OCI-LY7 (cell line): ENCODE results near the gene COPS3. TPM values are rescaled to one million over a fixed set of nuclear protein-coding genes. Genes with fewer than 3 reads are reported as not detected.

Experiments
- BruUV-seq: library from RNA; stranded (reverse); fragments of 400-500 nt; replicated peaks from 2 replicates; lab custom pipeline; 2021; lab: Mats Ljungman, UMichigan
- CTCF ChIA-PET: fragments of 300-600 bp; sonication (Branson Sonifier 250); formaldehyde crosslinking; loops from one replicate; lab custom pipeline; 2022; ENCODE audit warnings: antibody characterized with exemption; ENCODE audit not compliant: unreplicated experiment; lab: Charles Lee
- POLR2A ChIA-PET: fragments of 300-600 bp; sonication (Branson Sonifier 250); formaldehyde crosslinking; loops from one replicate; lab custom pipeline; 2022; ENCODE audit warnings: antibody characterized with exemption; lab: Charles Lee
- DNase-seq: peaks from one replicate; pipeline ENCODE4 v3.0.0-alpha.2; 2015; ENCODE audit warnings: low spot score
- H2AFZ ChIP-seq: fragments of 200-600 bp; sonication (generic), shearing (Covaris generic); 2 replicates; pipeline ENCODE4 v1.6.1; 2014; ENCODE audit warnings: mild to moderate bottlenecking, antibody characterized with exemption, low read length, moderate library complexity
- H3K27ac ChIP-seq: fragments of 200-600 bp; sonication (generic); 2 replicates; pipeline ENCODE4 v1.5.1; 2014; ENCODE audit warnings: mixed run types, low read depth, mild to moderate bottlenecking, moderate library complexity, low read length, inconsistent platforms; ENCODE audit not compliant: poor library complexity, severe bottlenecking
- H3K36me3 ChIP-seq: fragments of 200-600 bp; sonication (generic); 2 replicates; pipeline ENCODE4 v1.6.1; 2014; ENCODE audit warnings: mild to moderate bottlenecking, antibody characterized with exemption, low read length, moderate library complexity, mixed read lengths; ENCODE audit not compliant: insufficient read depth
- H3K4me1 ChIP-seq: fragments of 200-600 bp; sonication (generic); 2 replicates; pipeline ENCODE4 v1.5.1; 2014; ENCODE audit warnings: mild to moderate bottlenecking, low read length; ENCODE audit not compliant: insufficient read depth, poor library complexity, severe bottlenecking
- H3K4me2 ChIP-seq: fragments of 200-600 bp; sonication (generic); 2 replicates; pipeline ENCODE4 v1.6.1; 2014; ENCODE audit warnings: mild to moderate bottlenecking, low read length
- H3K4me3 ChIP-seq: fragments of 200-600 bp; sonication (generic); 2 replicates; pipeline ENCODE4 v1.5.1; 2014; ENCODE audit warnings: mild to moderate bottlenecking, low read depth, low read length; ENCODE audit not compliant: poor library complexity, severe bottlenecking
- H3K79me2 ChIP-seq: fragments of 200-600 bp; sonication (generic); 2 replicates; pipeline ENCODE4 v1.6.1; 2016; ENCODE audit warnings: low read depth, mild to moderate bottlenecking, low read length, moderate library complexity, mixed read lengths; ENCODE audit not compliant: insufficient read depth
- H3K9me2 ChIP-seq: fragments of 200-600 bp; sonication (generic); 2 replicates; pipeline ENCODE4 v1.6.1; 2016; ENCODE audit warnings: mild to moderate bottlenecking, low read length, mixed read lengths; ENCODE audit not compliant: insufficient read depth
- H3K9me3 ChIP-seq: fragments of 200-600 bp; sonication (generic); 2 replicates; pipeline ENCODE4 v1.6.1; 2014; ENCODE audit warnings: mild to moderate bottlenecking, mixed run types, low read length, mixed read lengths
- H4K20me1 ChIP-seq: fragments of 200-600 bp; sonication (generic); 2 replicates; pipeline ENCODE4 v1.6.1; 2014; ENCODE audit warnings: mild to moderate bottlenecking, antibody characterized with exemption, low read length, moderate library complexity, mixed read lengths; ENCODE audit not compliant: insufficient read depth
- CTCF ChIP-seq: fragments of 200-600 bp; sonication (generic); conservative IDR thresholded peaks from 2 replicates; pipeline ENCODE4 v1.5.1; 2014; ENCODE audit warnings: mild to moderate bottlenecking, antibody characterized with exemption, low read length, moderate library complexity, mixed read lengths
- EZH2phosphoT487 ChIP-seq: fragments of 200-600 bp; sonication (generic); IDR thresholded peaks from 2 replicates; pipeline ENCODE4 v1.6.1; 2018; ENCODE audit warnings: low read depth, borderline replicate concordance, mild to moderate bottlenecking, mixed run types, antibody characterized with exemption, low read length, moderate library complexity, mixed read lengths
- intact Hi-C: fragments of 100-400 bp; cut with micrococcal nuclease; formaldehyde crosslinking; loops from one replicate; pipeline ENCODE4 v1.10.0; 2022; ENCODE audit not compliant: unreplicated experiment
- total RNA-seq, 2 experiments: library from RNA; depleted of rRNA in 1 of 2; stranded (reverse); fragments of >200 nt in 1 of 2; shearing (Covaris generic) in 1 of 2; gene quantifications; 2 replicates each; pipeline ENCODE4 v1.2.3, GENCODE V29; 2014 to 2022

The COPS3 gene
- total RNA-seq, 2 experiments from 2014 or later: 83.9 to 113 TPM

- Histone ChIP-seq H4K20me1 (no peaks in the 10 kb centered on the region), H3K4me2 (no peak overlapping the region), H3K79me2 (no peaks in the 10 kb centered on the region), H3K9me3 (peaks cover 3% of the 10 kb centered on the region; the same call in 1 of the 2 replicates), H3K4me1 (no peaks in the 10 kb centered on the region), H2AFZ (no peak overlapping the region), H3K36me3 (peaks cover 9% of the 10 kb centered on the region; the same call in 1 of the 2 replicates), H3K4me3 (no peak overlapping the region), H3K27ac (no peak overlapping the region), H3K9me2 (no peaks in the 10 kb centered on the region)
- peak; percentile 74 for DNase-seq
- intact Hi-C loops: loop anchor here (1.0 to 10.0 kb wide), 3 partner anchors 49 to 312 kb away; no protein-coding TSS in a partner anchor
- POLR2A ChIA-PET: interaction anchor here (1.2 kb wide), 1 partner anchor 37 kb away, joined by 3 read pairs; no protein-coding TSS in a partner anchor
- CTCF ChIA-PET: no interaction called here
- BruUV-seq: no TSS peak
- TF ChIP-seq EZH2phosphoT487 (no peak), CTCF (peak; percentile 83)
These were observed 32.4 kb upstream of the COPS3 start for GRCh38 chr17:17313350-17313991.

GRCh38 chr17:17309356-17309755 lies 28.3 kb upstream of the COPS3 start:
- Histone ChIP-seq H3K9me2 (no peaks in the 10 kb centered on the region), H3K36me3 (peaks cover 9% of the 10 kb centered on the region; the same call in 1 of the 2 replicates), H3K79me2 (no peaks in the 10 kb centered on the region; the same call in 1 of the 2 replicates), H3K27ac (no peak overlapping the region), H2AFZ (no peak overlapping the region), H3K4me2 (no peak overlapping the region), H4K20me1 (no peaks in the 10 kb centered on the region), H3K4me1 (peaks cover 17% of the 10 kb centered on the region), H3K9me3 (peaks cover 3% of the 10 kb centered on the region; the same call in 1 of the 2 replicates), H3K4me3 (no peak overlapping the region)
- no TSS peak for BruUV-seq
- ChIA-PET POLR2A (no interaction called here), CTCF (no interaction called here)
- no peak for DNase-seq
- no peak for TF ChIP-seq EZH2phosphoT487
- TF ChIP-seq CTCF: no peak
- intact Hi-C loops: no loop called here

- Histone ChIP-seq H3K36me3 (peaks cover 9% of the 10 kb centered on the region; the same call in 1 of the 2 replicates), H3K4me3 (peak overlapping the region; percentile 70), H2AFZ (peak overlapping the region; percentile 21; the same call in 1 of the 2 replicates), H3K4me2 (peak overlapping the region; percentile 85), H3K27ac (peak overlapping the region; percentile 77), H3K4me1 (peaks cover 43% of the 10 kb centered on the region), H3K79me2 (peaks cover 5% of the 10 kb centered on the region; the same call in 1 of the 2 replicates), H3K9me2 (no peaks in the 10 kb centered on the region), H4K20me1 (no peaks in the 10 kb centered on the region), H3K9me3 (no peaks in the 10 kb centered on the region)
- DNase-seq: peak; percentile 90
- POLR2A ChIA-PET: interaction anchor here (0.6 to 1.5 kb wide), 3 partner anchors 13 to 26 kb away, joined by 4 to 5 read pairs (median 5); partner anchors contain the start of gene COPS3
- CTCF ChIA-PET: interaction anchor here (1.2 kb wide), 1 partner anchor 21 kb away, joined by 3 read pairs; no protein-coding TSS in a partner anchor
- no peak for TF ChIP-seq CTCF
- TF ChIP-seq EZH2phosphoT487: no peak
- intact Hi-C loops: loop anchor here (2.0 kb wide), 1 partner anchor 69 kb away; the partner anchor contains the start of gene FLCN
- BruUV-seq: no TSS peak
These were observed 24.3 kb upstream of the COPS3 start for GRCh38 chr17:17305281-17305801.
